Caki2 (cell line): ENCODE results near the gene CXCL14. TPM values are rescaled to one million over a fixed set of nuclear protein-coding genes. Genes with fewer than 3 reads are reported as not detected.

Experiments
- DNase-seq: peaks from one replicate; pipeline ENCODE4 v3.0.0-alpha.2; 2015; ENCODE audit warnings: low read depth
- in situ Hi-C: cut with HindIII; loops from 2 replicates; pipeline ENCODE4 v1.10.0; 2016; ENCODE audit warnings: low sequenced_read_pairs, low pct_unique_long_range_greater_than_20kb, mixed read lengths
- total RNA-seq: library from RNA; depleted of rRNA; stranded (reverse); fragments of >200 nt; shearing (Covaris generic); gene quantifications from 2 replicates; pipeline ENCODE4 v1.2.3, GENCODE V29; 2014; ENCODE audit warnings: low replicate concordance; rRNA removed

The CXCL14 gene, protein sequence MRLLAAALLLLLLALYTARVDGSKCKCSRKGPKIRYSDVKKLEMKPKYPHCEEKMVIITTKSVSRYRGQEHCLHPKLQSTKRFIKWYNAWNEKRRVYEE
- total RNA-seq: not detected in 2 replicates

GRCh38 chr5:135578685-135579341, at the start of gene CXCL14:
Gene CXCL14, minus strand, starts transcription at chr5:135578991. Its CDS starts 213 bp downstream, at chr5:135578778.
- DNase-seq: peak; percentile 69
- in situ Hi-C loops: no loop called here

DNA sequence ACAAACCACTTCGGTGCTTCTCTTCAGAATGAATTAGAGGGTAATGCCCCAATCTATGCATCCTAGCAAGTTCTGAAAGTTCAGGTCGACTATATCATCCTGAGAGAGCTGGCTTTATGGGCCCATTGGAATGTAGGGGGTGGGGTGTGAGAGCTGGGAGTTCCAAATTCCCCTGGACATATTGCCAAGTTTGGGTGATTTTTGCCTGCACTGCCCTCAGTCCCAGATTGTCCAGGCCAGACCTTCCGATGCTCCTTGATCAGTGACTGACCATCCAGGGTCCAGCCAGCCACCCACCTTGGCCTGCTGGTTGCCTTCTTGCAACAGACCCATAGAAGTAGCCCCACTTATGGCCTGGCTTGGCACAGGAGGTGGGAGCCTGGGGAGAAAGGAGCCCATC, 47.8 kb upstream of the CXCL14 start:
- DNase-seq: no peak
- in situ Hi-C loops: no loop called here

DNA sequence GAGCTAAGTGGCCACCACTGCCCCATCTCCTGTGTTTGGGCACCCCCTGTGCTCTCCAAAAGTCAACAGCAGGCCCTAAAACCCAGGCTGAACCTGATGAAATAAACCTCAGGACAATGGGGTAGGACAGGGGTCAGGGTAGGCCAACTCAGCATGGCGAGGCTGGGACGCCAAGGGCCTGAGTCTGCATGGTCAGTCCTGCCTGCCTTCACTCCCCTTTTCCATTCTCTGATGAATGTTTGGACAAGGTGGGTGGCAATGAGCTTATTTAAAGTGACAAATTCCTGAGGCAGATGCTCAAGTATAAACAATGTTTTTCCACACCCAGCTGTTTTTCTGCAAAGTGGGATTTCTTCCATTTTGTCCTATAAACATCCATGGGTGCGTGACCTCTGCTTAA, 47.2 kb upstream of the CXCL14 start:
- DNase-seq: no peak
- in situ Hi-C loops: no loop called here

DNA sequence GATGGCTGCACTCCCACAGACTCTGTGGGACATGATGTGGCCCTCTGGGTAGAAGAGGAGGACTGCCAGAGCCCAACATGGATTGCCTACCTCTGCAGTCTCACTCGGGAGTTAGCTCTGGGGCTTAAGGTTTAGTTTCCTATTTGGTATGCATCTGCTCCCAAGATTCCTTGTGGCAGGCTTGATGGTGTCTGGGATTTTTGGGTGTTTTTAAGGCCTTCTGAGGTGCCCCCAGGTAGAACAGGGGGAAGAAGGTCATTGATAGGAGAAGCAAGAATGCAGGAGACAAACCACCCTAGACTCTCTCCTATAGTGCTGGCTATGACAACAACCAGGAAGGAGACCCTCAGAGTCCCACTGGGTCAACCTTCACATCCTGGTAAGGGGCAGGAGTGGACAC, 46.7 kb upstream of the CXCL14 start:
- in situ Hi-C loops: no loop called here
- DNase-seq: no peak

DNA sequence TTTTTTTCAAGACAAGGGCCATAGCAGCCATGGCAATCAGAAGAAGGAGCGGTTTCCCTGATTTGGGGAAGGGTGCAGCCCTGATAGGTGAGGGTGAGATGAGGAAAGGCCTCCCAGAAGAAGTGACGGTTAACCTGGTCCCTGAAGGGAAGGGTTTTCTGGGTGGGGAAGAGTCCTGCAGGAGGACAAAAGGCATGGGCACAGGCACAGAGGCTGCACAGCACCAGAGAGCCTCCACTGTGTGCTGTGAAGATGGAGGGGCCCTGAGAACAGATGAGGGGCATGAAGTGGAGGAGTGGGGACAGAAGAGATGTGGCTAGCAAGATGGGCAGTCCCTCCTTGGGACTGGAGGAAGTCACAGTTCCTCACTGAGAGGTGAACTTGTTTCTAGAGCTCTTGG, 46.3 kb upstream of the CXCL14 start:
- in situ Hi-C loops: no loop called here
- DNase-seq: no peak

DNA sequence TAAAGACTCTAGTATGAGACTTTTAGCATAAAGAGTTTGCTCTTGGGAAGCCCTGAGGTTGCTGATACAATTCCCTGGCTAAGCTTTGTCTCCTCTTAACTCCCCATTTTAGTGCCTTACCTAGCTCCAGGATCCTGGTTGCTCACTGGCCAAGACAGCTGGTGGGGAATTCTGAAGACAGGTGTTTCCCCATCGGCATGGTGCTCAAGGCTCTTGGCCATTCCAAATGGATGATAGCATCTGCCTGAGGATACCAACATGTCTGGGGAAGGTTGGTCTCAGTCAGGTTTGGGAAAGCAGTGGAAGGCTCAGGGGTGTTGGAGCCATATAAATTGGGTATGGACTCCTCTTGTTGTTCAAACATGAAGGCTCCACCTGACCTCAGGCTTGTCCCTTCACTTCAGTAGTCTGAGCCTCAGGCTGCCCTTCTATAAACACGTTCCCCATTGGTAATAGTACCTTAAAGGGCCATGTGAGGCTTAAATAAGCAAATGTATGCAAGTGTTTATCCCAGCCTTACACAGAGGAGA, 44.5 kb upstream of the CXCL14 start:
- in situ Hi-C loops: no loop called here
- no peak for DNase-seq

GRCh38 chr5:135615581-135616260, 36.9 kb upstream of the CXCL14 start:
- DNase-seq: no peak
- in situ Hi-C loops: no loop called here

- no peak for DNase-seq
- in situ Hi-C loops: no loop called here
Measured at GRCh38 chr5:135615171-135615570, 36.4 kb upstream of the CXCL14 start.

DNA sequence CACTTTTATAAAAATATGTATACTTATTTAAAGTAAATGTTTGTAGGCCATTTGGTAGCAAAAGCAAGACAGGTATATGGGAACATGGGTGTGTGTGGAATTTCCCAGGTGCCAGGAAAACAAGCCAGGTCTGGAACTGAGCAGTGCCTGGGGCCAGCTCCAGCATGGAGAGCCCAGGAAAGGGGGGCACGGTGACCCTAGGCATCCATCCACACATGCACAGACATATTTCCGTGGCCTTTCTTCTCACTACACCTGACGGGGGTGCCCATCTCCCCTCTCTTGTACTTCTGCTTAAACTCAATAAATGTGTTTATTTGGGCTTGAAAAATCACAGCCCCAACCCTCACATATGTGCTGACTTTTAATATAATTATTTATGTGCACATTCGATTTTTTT, 31.2 kb upstream of the CXCL14 start:
- in situ Hi-C loops: no loop called here
- DNase-seq: no peak

GRCh38 chr5:135608761-135609443, 30.1 kb upstream of the CXCL14 start:
- in situ Hi-C loops: no loop called here
- no peak for DNase-seq

DNA sequence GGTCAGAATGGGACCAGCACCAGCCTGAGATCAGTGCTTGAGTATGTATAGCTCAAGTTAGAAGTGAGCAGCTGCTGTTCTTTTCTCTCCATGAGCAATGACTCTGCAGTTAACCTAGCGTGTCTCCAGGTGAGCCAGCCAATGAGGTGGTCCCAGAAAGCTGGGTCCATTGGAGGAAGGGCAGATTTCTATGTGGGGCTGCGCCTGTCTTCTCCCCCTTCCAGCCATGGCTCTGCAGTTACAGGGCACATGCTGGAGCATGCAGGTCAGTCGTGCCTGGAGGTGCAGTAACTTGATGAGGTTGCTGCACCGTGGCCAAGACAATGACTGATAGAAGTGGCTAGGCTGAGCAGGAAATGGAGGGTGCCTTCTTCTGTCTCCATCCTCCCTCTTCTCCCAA, 29.6 kb upstream of the CXCL14 start:
- no peak for DNase-seq
- in situ Hi-C loops: no loop called here

DNA sequence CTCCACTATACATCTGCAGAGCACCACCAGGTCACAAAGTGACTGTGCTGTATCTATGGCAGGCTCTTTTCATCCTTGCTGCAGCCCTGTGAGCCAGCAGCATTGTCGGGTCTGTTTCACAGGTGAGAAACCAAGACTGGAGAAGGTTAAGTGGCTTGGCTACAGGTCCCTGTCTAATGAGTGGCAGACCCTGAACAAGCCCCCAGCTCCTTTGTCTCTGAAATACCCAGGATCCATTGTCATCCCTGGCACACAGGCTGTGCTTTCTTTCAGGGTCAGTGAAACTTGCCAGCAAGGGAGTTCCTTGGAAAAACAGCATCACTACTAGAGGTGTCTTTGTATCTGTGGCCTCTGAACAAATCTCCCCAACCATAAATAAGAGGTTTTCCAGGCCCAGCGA, 27.6 kb upstream of the CXCL14 start:
- no peak for DNase-seq
- in situ Hi-C loops: no loop called here

- in situ Hi-C loops: no loop called here
- no peak for DNase-seq
Measured at GRCh38 chr5:135605221-135605620, 26.4 kb upstream of the CXCL14 start.

DNA sequence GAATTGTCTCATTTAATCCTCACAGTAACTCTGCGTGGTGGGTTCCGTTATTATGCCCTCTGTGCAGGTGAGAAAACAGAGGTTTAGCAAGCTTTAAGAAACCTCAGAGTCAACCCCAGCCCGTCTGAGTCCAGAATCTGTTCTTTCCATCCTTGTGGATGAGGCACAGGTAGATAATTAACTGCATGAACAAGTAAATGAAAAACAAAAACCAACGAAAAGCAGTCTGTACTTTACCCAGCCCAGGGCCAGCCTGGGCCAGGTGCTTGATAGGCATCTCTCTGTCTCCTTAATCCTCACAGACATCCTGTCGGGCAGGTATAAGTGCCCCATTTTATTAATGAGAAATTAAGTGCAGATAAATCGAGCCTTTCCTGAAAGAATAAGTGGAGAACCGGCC, 25.3 kb upstream of the CXCL14 start:
- in situ Hi-C loops: no loop called here

GRCh38 chr5:135602882-135603721, 24.3 kb upstream of the CXCL14 start:
- no peak for DNase-seq
- in situ Hi-C loops: no loop called here

More for the DNA sequence above, 25.3 kb upstream of the CXCL14 start:
- no peak for DNase-seq

DNA sequence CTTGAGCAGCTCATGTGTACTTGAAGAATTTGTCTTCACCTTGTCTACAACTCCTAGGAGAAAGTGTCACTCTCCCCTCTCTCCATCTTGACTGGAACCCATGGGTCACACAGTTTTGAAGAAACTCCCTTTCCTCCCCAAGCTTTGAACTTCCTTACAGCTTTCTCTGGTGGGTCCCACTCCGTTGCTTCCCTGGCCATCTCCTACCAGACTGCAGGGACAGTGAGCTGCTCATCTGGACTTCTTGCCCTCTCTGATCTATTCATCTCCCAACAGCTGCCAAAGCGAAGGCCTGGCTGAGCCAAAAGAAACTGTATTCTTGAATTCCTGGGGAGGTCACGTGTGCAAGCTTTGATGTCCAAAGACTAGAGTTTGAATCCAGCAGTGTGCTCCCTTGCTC, 22.7 kb upstream of the CXCL14 start:
- no peak for DNase-seq
- in situ Hi-C loops: no loop called here

GRCh38 chr5:135600971-135601381, 22.2 kb upstream of the CXCL14 start:
- no peak for DNase-seq
- in situ Hi-C loops: no loop called here

DNA sequence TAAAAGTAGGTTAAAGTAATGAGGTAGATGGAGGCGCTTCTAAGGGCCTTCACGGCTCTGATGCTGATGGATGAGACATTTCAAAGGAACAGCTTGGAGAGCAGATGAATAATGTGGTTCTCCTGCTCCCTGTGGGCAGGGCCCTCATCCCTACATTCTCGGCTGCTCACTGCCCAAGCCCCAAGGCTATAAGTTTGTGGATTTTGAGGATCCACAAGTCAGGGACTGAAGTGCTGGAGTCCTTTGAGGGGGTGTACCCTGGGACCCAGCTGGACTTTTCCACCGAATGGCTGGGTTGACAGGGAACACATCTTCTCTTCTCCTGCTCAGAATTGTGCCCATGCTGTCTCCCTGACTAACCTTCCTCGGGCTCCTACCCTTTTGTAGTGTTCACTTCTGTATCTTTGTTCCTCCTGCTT, 21.4 kb upstream of the CXCL14 start:
- in situ Hi-C loops: no loop called here
- DNase-seq: no peak
